HL-60 (cell line): ENCODE measurements around the gene DHX34.
A peak's percentile ranks its signal among the peaks of the same experiment; 100 is the strongest.

Experiments used
- DNase-seq, 2 experiments: peaks; one replicate each; pipeline ENCODE4 v3.0.0-alpha.2; 2010 to 2020; ENCODE audit warnings: low read depth in 1 of 2, low spot score in 1 of 2
- H3K27ac ChIP-seq: fragments of 250-450 bp; sonication (Bioruptor Pico); replicated peaks from 2 replicates; pipeline ENCODE4 v1.5.1; 2020; ENCODE audit warnings: mild to moderate bottlenecking, moderate library complexity
- H3K27me3 ChIP-seq: fragments of 250-450 bp; sonication (Bioruptor Pico); 2 replicates; pipeline ENCODE4 v1.5.1; 2021; ENCODE audit warnings: mild to moderate bottlenecking, moderate library complexity; ENCODE audit not compliant: insufficient read depth, poor library complexity, severe bottlenecking
- H3K4me3 ChIP-seq: replicated peaks from 2 replicates; pipeline ENCODE4 v1.5.1; 2011; ENCODE audit warnings: mild to moderate bottlenecking, control low read depth, low read length; ENCODE audit not compliant: insufficient read depth
- GABPA ChIP-seq: IDR thresholded peaks from 2 replicates; pipeline ENCODE4 v1.6.1; 2012; ENCODE audit warnings: low read depth
- POLR2AphosphoS5 ChIP-seq: IDR thresholded peaks from 2 replicates; pipeline ENCODE4 v1.6.1; 2012; ENCODE audit warnings: low read depth
- REST ChIP-seq: IDR thresholded peaks from 2 replicates; pipeline ENCODE4 v1.6.1; 2012; ENCODE audit warnings: low read depth; ENCODE audit not compliant: insufficient replicate concordance
- SPI1 ChIP-seq: IDR thresholded peaks from 2 replicates; pipeline ENCODE4 v1.6.1; 2012; ENCODE audit warnings: low read depth, mild to moderate bottlenecking, borderline replicate concordance
- TF ChIP-seq, protein P1 (sequence below): IDR thresholded peaks from one replicate; pipeline ENCODE4 v1.5.1; 2011; ENCODE audit warnings: low read length, control low read depth, inconsistent platforms; ENCODE audit not compliant: insufficient read depth

DHX34 gene

GRCh38 chr19:47315125-47315821, 33.8 kb upstream of the DHX34 start:
- TF ChIP-seq GABPA (no peak), POLR2AphosphoS5 (peak; percentile 69; the same call in 1 of the 2 replicates), SPI1 (peak; percentile 50; the same call in 1 of the 2 replicates)
- TF ChIP-seq, protein P1, sequence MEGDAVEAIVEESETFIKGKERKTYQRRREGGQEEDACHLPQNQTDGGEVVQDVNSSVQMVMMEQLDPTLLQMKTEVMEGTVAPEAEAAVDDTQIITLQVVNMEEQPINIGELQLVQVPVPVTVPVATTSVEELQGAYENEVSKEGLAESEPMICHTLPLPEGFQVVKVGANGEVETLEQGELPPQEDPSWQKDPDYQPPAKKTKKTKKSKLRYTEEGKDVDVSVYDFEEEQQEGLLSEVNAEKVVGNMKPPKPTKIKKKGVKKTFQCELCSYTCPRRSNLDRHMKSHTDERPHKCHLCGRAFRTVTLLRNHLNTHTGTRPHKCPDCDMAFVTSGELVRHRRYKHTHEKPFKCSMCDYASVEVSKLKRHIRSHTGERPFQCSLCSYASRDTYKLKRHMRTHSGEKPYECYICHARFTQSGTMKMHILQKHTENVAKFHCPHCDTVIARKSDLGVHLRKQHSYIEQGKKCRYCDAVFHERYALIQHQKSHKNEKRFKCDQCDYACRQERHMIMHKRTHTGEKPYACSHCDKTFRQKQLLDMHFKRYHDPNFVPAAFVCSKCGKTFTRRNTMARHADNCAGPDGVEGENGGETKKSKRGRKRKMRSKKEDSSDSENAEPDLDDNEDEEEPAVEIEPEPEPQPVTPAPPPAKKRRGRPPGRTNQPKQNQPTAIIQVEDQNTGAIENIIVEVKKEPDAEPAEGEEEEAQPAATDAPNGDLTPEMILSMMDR = no peak
- no peak overlapping the region for H3K4me3 ChIP-seq
- DNase-seq = peak; percentile 90 to 95
- H3K27ac ChIP-seq = peak overlapping the region; percentile 49
- no peaks in the 10 kb centered on the region for H3K27me3 ChIP-seq

DNA sequence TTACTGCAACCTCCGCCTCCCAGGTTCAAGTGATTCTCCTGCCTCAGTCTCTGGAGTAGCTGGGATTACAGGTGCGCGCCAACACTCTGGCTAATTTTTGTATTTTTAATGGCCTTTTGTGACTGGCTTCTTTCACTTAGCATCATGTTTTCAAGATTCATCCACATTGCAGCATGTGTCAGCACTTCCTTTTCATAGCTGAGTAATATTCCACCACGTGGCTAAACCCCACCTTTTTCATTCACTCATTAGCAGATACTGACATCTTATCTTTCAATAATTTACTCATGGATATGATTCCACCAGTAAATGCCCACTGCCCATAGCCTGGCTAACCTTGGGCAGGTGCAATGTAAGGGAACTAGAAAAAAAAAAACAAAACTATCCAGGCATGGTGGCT, 32.6 kb upstream of the DHX34 start:
- Histone ChIP-seq H3K27ac (no peak overlapping the region), H3K27me3 (no peaks in the 10 kb centered on the region), H3K4me3 (no peak overlapping the region)
- DNase-seq = no peak
- no peak for TF ChIP-seq GABPA
- no peak for TF ChIP-seq POLR2AphosphoS5
- no peak for TF ChIP-seq SPI1
- TF ChIP-seq, protein P1 = no peak
- no peak for TF ChIP-seq REST

DNA sequence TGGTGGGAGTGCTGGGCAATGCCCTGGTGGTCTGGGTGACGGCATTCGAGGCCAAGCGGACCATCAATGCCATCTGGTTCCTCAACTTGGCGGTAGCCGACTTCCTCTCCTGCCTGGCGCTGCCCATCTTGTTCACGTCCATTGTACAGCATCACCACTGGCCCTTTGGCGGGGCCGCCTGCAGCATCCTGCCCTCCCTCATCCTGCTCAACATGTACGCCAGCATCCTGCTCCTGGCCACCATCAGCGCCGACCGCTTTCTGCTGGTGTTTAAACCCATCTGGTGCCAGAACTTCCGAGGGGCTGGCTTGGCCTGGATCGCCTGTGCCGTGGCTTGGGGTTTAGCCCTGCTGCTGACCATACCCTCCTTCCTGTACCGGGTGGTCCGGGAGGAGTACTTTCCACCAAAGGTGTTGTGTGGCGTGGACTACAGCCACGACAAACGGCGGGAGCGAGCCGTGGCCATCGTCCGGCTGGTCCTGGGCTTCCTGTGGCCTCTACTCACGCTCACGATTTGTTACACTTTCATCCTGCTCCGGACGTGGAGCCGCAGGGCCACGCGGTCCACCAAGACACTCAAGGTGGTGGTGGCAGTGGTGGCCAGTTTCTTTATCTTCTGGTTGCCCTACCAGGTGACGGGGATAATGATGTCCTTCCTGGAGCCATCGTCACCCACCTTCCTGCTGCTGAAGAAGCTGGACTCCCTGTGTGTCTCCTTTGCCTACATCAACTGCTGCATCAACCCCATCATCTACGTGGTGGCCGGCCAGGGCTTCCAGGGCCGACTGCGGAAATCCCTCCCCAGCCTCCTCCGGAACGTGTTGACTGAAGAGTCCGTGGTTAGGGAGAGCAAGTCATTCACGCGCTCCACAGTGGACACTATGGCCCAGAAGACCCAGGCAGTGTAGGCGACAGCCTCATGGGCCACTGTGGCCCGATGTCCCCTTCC, 28.9 kb upstream of the DHX34 start:
- TF ChIP-seq GABPA = no peak
- TF ChIP-seq REST = no peak
- TF ChIP-seq, protein P1 = no peak
- TF ChIP-seq SPI1 = no peak
- TF ChIP-seq POLR2AphosphoS5 = no peak
- no peak for DNase-seq
- Histone ChIP-seq H3K4me3 (no peak overlapping the region), H3K27me3 (no peaks in the 10 kb centered on the region), H3K27ac (no peak overlapping the region)
